HG02840 (cell line): ENCODE measurements around the gene ITGA2.
A peak's percentile ranks its signal among the peaks of the same experiment; 100 is the strongest.

Source experiments
- ATAC-seq: cut with Tn5 transposase; IDR thresholded peaks from one replicate; pipeline ENCODE4 v1.9.1; 2021; ENCODE audit warnings: mild to moderate bottlenecking, moderate library complexity, moderate number of reproducible peaks; ENCODE audit not compliant: unreplicated experiment, low FRiP score

Gene ITGA2

GRCh38 chr5:52987711-52988331 lies 1.3 kb upstream of the ITGA2 start:
- ATAC-seq: no peak

GRCh38 chr5:52988335-52989024 lies 672 bp upstream of the ITGA2 start:
- ATAC-seq: no peak

DNA sequence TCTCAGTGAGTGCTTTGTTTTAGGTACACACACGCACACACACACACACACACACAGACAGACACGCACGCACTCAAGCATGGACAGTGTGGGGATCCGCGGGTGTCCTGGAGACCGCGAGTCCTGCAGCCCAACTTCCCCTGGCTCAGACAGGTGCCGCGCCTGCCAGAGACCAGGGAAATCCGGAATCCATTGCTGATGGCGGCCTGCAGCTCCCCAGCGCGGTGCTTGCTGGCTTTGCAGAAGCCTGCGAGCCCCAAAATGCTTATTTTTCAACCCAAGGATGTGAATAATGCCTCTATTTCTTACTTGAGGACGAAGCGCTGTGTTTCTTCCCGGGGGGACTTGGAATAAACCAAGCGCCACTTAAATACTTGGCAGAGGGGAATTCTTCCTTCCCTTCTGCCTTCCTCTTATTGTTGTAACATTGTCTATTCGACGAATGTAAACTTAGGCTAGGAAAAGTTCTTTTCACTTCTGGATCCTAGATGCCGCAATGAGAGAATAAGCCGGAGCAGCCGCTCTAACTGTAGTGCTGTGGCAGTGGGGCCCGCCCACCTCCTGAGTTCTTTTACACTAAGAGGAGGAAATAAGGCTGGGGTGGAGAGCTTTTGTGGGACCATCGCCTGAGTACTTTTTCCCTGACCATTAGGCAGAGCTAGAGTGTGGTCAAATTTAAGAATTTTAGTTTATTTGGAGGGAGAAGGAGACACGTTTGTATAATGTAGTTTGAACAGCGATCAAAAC lies 802 bp downstream of the ITGA2 start:
- peak; percentile 18 for ATAC-seq

GRCh38 chr5:52990528-52990925 lies 1.4 kb downstream of the ITGA2 start:
- no peak for ATAC-seq

DNA sequence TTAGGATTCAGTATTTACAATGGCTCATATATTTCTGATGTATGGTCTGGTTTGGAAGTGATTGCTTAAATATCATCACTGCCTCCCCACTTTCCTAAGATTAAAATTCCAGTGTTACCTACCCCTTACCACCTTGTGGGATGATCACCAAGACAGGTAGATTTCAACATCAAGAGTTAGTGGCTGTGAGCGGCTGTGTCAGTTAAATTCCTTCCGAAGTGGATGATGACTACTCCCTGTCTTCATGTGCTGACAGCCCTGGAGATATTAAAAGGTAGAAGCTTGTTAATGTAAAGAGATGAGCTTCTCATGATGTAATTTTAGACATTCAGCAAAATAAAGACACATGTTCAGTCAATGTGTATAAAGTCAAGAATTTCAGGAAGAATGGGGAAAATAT lies 4.2 kb downstream of the ITGA2 start:
- no peak for ATAC-seq

GRCh38 chr5:52994266-52994665 lies 5.1 kb downstream of the ITGA2 start:
- no peak for ATAC-seq

DNA sequence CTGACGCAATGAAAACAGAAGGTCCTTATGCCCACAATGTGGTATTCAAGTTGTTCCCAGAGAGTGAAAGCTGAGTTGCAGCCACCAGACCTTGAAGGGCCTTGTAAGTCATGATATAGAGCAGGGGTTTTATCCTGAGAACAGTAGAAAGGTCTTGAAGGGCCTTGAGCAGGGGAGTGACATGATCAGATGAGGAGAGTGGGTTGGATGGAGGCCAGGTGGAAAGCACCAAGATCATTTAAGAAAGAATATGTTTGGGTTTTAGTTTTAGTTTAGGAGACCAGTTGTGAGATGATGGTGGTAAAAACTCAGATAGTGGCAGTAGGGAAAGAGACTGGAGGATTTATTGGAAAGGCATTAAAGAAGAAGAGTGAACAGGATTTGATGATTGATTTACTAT lies 5.9 kb downstream of the ITGA2 start:
- ATAC-seq: no peak

DNA sequence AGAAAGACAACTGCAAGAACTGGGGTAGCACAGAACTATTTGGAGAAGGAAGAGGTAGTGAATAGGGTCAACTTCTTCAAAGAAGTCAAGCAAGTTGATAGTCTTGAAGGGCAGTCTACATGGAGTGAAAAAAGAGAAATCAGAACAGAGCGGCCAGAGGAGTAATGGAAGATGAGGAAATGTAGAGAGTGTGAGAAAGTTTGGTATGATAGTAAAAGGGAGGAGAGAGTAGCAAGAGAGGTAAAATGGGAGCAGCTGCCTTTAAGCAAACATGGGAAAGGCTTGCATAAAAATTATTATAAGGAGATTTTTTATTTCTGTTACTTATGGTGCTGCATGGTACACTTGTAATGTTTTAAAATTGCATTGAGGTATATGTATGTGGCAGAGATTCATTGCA lies 6.8 kb downstream of the ITGA2 start:
- no peak for ATAC-seq

DNA sequence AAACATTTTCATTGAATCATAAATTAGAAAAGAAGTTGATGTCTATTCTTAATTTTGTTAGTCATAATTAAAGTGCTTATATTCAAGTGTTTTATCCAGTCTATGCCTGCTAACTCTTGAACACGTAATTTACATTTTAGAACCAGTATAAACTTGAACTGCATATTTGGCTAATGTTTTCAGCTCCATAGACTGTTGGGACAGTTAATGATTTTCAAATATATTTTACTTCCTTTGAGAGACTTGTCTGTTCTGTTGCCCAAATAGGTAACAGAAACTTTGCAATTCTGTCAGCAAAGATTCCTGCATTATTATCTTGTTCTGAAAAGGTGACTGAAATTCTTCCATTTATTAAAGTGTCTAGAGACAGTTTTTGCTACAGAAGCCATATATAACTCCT lies 7.8 kb downstream of the ITGA2 start:
- ATAC-seq: no peak

DNA sequence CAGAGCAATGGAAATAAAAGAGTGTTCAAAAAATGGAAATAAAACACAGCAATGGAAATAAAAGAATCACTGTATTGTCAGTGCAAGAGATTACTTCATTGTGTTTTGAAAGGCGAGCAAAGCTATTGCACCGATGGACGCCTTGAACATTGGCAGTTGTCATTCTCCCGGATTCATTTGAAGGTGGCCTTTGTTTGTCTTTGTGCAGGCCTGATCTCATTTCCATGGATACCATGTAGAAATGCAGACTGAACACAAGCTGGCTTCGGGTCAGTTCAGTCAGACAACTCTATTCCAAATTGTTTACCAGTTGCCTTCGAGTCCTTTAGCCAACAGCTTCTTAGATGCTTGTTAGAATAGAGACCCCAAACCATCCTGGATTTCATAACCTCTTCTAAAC lies 8.3 kb downstream of the ITGA2 start:
- no peak for ATAC-seq

DNA sequence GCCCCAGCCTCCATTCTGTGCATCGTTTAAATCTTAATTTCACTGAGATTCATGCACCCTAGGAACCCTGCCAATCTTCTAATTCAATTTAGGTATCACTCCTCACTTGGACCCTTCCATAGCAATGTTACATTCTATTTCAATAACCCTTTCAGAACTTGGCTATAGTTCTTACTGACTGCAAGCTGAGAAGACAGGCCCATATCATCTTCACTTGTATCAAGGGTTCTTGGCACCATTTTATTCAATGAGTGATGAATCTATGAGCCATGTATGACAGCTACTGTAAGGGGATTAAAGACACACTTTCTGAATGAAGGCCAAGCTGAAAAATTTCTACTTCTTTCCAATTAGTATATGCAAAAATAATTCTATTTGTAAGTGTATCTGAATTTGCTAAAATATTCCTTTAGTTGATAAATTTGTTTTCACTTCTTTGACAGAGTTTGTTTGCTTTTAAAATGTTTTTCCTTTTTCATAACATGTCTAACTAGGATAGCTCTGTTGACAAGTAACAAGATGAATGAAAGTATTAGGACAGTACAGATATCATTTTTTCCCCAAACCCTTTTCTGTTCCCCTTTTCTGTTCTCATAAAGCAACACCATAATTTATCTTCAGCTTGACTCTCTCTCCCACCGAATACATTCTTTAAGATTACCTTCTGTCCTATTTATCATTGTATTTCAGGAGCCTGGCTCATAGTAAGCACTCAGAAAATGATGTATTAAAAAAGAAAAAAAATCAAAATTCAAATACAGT lies 9.6 kb downstream of the ITGA2 start:
- no peak for ATAC-seq

DNA sequence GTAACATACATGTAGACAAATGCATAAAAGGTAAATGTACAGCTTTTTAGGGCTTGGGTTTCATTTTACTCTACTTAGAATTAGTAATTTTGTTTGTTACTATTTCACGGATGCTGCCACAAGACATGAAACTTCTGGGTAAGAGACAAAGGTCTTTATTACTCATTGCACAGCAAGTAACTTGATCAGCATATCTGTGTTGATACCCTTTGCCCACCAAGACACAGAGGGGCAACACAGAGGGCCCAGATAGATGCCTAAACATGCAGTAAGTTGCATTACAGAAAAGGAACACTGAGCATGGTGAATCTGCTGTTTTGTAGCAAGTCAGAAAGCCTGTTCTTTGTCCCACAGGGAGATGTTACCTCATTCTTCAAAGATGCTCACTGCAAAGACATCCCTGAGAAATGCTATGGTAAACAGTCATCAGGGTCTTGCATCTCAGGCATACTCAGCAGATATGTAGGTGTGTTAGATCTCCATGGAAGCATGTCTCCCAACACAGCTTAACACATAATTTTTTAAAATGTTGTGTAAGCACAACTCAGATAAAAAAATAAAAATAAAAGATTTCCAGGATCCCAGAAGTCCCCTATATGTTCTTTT lies 10.3 kb downstream of the ITGA2 start:
- no peak for ATAC-seq

DNA sequence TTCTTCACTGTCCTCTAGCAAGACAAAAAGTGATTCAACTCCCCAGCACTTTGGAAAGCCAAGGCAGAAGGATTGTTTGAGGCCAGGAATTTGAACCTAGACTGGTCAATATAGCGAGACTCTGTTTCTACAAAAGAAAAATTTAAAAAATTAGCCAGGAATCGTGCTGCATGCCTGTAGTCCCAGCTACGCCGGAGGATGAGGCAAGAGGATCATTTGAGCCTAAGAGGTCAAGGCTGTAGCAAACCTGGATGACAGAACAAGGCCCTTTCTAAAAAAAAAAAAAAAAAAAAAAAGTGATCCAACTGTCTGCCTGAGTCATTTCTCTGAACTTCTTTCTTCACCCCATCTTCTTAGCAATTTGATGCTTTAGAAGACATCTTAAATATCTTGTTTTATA lies 12.4 kb downstream of the ITGA2 start:
- no peak for ATAC-seq

DNA sequence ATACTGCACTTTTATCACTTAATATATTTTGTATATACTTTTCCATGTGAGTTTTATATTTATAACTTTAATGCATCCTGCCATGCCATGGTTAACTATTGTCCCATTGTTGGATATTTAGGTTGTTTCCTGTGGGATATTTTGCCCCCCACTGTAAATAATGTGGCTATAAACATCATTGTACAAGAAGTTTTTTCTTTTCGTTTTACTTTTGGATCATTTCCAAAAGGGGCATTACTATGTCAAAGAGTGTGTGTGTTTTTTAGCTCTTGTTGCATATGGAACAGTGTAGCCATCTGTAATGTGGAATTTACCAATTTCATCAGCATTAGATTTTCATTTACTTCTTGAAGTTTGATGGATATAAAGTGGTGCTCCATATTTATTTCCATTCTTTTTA lies 13.3 kb downstream of the ITGA2 start:
- ATAC-seq: no peak

GRCh38 chr5:53003144-53003543 lies 14.0 kb downstream of the ITGA2 start:
- ATAC-seq: no peak

GRCh38 chr5:53006911-53007890 lies 18.0 kb downstream of the ITGA2 start:
- no peak for ATAC-seq

DNA sequence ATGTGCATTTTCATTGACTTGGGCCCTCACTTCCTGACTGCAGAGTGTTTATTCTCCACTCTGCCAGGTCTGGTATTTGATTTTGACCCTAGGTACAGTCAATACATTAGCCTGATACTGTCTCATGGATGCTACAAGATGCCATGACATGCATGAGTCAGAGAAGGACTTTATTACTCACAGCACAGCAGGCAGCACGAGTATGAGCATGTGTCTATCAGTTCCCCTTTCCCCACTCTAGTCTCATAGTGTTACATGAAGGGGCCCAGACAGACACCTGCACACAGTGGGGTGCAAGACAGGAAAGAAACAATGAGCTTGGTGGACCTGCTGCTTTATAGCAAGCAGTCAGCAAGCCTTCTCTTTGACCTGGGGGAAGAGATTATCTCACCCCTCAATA lies 19.6 kb downstream of the ITGA2 start:
- peak; percentile 94 for ATAC-seq

DNA sequence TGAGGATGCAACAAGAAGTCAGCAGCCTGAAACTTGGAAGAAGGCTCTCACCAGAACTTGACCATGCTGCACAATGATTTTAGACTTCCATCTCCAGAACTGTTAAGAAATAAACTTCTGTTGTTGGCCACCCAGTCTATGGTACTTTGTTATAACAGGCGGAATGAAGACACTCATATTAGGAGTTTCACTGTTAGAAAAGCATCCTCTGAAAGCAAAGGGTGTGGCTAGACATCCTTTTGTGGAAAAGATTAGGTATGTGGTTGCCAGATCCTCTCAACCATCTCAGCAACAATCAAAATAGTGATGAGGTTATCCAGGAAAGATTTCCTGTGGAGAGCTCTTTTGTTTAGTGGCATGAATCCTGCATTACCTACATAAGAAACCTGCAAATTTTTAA lies 20.7 kb downstream of the ITGA2 start:
- no peak for ATAC-seq

- no peak for ATAC-seq
These were observed 21.7 kb downstream of the ITGA2 start for GRCh38 chr5:53010814-53011213.

DNA sequence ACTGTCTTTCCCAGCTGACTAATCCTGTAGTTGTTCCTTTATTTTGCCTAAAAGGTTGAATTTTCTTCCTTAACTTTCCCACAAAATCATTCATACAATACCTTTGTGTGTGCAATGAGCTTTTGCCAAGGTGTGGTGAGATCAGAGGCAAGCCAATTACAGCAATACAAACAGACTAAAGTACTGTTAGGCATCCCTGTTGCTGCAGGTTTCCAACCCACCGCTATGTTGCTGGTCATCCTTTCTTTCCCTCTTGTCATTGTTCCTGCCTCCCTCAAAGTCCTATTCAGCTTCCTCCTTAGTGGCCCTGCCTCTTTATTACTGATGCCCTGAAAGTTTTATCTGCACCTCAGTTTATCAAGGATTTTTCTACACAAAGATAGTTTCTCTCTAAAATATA lies 22.1 kb downstream of the ITGA2 start:
- no peak for ATAC-seq
